ENCODE results near the gene PSMD2. TPM values are rescaled to one million over a fixed set of nuclear protein-coding genes. Genes with fewer than 3 reads are reported as not detected.

Gene PSMD2
- total RNA-seq, 5 donors from 2014 or later (not counting 1 experiment from before 2014, with no cell fraction given), result 134 to 151 (median 149) TPM

DNA sequence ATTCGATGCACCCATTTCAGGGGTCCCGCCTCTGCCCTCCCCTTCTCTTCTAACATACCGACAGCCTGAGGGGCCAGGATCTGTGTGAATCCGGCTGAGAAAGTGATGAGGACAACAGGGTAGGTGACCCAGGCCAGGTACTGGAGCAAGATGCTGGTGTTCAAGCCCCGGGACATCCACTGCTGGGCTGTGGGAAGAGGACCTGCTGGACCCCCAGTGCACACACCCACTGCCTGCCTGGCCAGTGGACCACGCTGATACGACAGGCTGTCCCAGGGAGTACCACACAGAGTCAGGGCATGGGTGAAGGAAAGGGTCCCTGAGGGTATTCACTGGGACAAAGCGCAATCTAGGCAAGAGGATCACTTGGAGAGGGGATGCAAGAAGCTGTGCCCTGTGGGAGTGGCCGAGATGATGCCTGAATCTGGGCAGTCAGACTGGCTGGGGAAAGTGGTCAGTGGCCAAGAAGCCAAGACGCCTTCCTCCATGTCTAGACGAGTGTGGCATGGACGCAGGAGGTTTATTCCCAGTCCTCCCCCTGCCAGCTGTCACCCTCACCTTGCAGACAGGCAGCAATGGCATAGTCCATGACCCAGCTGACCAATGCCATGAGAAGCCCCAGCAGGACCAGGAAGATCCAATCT, 59.2 kb downstream of the PSMD2 start:
- Mint-ChIP-seq H3K27ac (no peak overlapping the region), H3K27me3 (no peaks in the 10 kb centered on the region), H3K9me3 (no peaks in the 10 kb centered on the region), H3K4me3 (no peak overlapping the region), H3K4me1 (peaks cover 8 to 18% (median 11%) of the 10 kb centered on the region in 3 donors), H3K36me3 (no peaks in the 10 kb centered on the region)
- Histone ChIP-seq H3K36me3 (ENCODE audit: control insufficient read depth in 2 of 2, extremely low read depth in 1 of 2, insufficient read depth in 1 of 2, low read length in 1 of 2) (no peaks in the 10 kb centered on the region), H3K27ac (ENCODE audit: low read length) (no peak overlapping the region), H3K9me3 (no peaks in the 10 kb centered on the region), H3K4me3 (ENCODE audit: control insufficient read depth in 1 of 2, extremely low read depth in 1 of 2, low read length in 1 of 2) (no peak overlapping the region), H3K4me1 (ENCODE audit: control insufficient read depth in 1 of 2, extremely low read depth in 1 of 2, insufficient read depth in 2 of 2, low read length in 2 of 2) (peaks cover 0 to 27% of the 10 kb centered on the region in 2 experiments), H3K27me3 (replicated peaks in 1 of 2; ENCODE audit: control insufficient read depth in 2 of 2, extremely low read depth in 1 of 2, insufficient read depth in 2 of 2, low read length in 1 of 2) (peaks cover 0 to 3% of the 10 kb centered on the region in 2 experiments)
- POLR2A ChIA-PET, result no interaction called here
- WGBS (ENCODE audit: insufficient coverage), result 94% methylated on average over 6 of the region's 12 CpGs
- CTCF ChIA-PET, result interaction anchor here (0.6 kb wide), 2 partner anchors 13 to 93 kb away, joined by 3 read pairs; no protein-coding TSS in a partner anchor
- DNase-seq (no peak), ATAC-seq (replicated peaks in 1 of 4) (no peak)

Other genes starting within 250 kb of the PSMD2 start
- not detected for gene HTR3C, start 246.2 kb upstream of the PSMD2 start, total RNA-seq
- gene HTR3E, start 202.2 kb upstream of the PSMD2 start, total RNA-seq, result not detected
- gene EIF2B5, start 163.9 kb upstream of the PSMD2 start, total RNA-seq, result 10 to 100 TPM; 57.8 to 74.3 (median 72.3) TPM
- gene DVL3, start 143.9 kb upstream of the PSMD2 start, total RNA-seq, result 10 to 100 TPM; 33.8 to 60.2 (median 51.2) TPM
- 100 to 1,000 TPM; 124 to 196 (median 188) TPM for gene AP2M1, start 124.4 kb upstream of the PSMD2 start, total RNA-seq
- 100 to 1,000 TPM; 112 to 145 (median 125) TPM for gene ABCF3, start 113.0 kb upstream of the PSMD2 start, total RNA-seq
- under 1 TPM in 3 of 5 donors, not detected in 2; 0.10 to 0.23 (median 0.16) TPM for gene VWA5B2, start 69.7 kb upstream of the PSMD2 start, total RNA-seq
- 10 to 100 TPM; 18.7 to 43.1 (median 39.9) TPM for gene ALG3, start 50.3 kb upstream of the PSMD2 start, total RNA-seq
- 1 to 10 TPM in 4 of 5 donors, under 1 TPM in 1; 0.37 to 4.0 (median 2.3) TPM for gene EEF1AKMT4, start 49.6 kb upstream of the PSMD2 start, total RNA-seq
- under 1 TPM in 1 of 5 donors, not detected in 4; 0.19 TPM for gene CAMK2N2, start 37.7 kb upstream of the PSMD2 start, total RNA-seq
- gene ECE2, start 23.2 kb upstream of the PSMD2 start, total RNA-seq, result not detected
- gene EIF4G1, start 15.4 kb downstream of the PSMD2 start, total RNA-seq, result 100 to 1,000 TPM; 232 to 290 (median 271) TPM
- 10 to 100 TPM in 3 of 5 donors, 1 to 10 TPM in 2; 8.3 to 13.8 (median 11.9) TPM for gene FAM131A, start 38.4 kb downstream of the PSMD2 start, total RNA-seq
- 1 to 10 TPM; 3.2 to 5.9 (median 4.6) TPM for gene CLCN2, start 62.4 kb downstream of the PSMD2 start, total RNA-seq
- 10 to 100 TPM; 33.0 to 75.1 (median 53.3) TPM for gene POLR2H, start 62.5 kb downstream of the PSMD2 start, total RNA-seq
- gene THPO, start 79.0 kb downstream of the PSMD2 start, total RNA-seq, result not detected
- gene CHRD, start 80.8 kb downstream of the PSMD2 start, total RNA-seq, result under 1 TPM in 1 of 5 donors, not detected in 4; 0.28 TPM

All from T-cell (primary cell).